Measurements from ENCODE around the gene SPATA25.

The SPATA25 gene

DNA sequence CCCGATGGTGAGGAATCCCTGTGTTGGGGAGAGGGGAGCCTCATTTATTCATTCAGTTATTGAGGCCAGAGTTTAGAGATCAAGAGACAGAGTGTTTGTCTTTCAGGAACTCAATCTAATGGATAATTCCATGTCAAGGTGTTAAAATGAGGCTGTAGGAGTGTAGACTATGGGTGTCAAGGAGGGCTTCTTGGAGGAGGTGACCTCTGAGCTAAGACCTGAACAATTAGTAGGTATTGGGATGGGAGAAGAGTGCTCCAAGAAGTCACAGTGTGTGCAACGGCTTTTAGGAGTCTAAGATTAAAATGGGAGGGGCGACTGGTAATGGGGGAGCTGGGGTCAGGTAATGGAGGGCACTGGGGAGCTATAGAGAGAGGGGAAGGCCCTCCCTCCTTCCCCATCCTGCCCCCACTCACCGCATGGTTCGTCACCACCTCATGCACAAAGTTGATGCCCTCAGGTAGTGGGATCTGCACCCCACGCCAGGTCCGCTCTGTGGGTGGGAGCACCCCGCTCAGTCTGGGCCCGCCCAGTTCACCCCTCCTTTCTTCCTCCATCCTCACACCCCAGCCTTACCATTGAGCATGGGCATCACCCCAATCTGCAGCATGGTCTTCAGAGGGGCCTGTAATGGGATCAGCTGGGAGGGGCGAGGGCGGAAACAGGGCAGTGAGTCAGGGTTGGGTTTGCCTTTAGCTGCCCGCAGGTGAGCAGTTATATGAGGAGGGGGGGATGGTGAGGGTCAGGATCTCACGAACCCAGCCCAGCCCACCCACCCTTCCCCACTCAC, 11.8 kb upstream of the SPATA25 start:
- TF ChIP-seq, protein P1, sequence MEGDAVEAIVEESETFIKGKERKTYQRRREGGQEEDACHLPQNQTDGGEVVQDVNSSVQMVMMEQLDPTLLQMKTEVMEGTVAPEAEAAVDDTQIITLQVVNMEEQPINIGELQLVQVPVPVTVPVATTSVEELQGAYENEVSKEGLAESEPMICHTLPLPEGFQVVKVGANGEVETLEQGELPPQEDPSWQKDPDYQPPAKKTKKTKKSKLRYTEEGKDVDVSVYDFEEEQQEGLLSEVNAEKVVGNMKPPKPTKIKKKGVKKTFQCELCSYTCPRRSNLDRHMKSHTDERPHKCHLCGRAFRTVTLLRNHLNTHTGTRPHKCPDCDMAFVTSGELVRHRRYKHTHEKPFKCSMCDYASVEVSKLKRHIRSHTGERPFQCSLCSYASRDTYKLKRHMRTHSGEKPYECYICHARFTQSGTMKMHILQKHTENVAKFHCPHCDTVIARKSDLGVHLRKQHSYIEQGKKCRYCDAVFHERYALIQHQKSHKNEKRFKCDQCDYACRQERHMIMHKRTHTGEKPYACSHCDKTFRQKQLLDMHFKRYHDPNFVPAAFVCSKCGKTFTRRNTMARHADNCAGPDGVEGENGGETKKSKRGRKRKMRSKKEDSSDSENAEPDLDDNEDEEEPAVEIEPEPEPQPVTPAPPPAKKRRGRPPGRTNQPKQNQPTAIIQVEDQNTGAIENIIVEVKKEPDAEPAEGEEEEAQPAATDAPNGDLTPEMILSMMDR (IDR thresholded peaks at IDR 0.05) = no peak

DNA sequence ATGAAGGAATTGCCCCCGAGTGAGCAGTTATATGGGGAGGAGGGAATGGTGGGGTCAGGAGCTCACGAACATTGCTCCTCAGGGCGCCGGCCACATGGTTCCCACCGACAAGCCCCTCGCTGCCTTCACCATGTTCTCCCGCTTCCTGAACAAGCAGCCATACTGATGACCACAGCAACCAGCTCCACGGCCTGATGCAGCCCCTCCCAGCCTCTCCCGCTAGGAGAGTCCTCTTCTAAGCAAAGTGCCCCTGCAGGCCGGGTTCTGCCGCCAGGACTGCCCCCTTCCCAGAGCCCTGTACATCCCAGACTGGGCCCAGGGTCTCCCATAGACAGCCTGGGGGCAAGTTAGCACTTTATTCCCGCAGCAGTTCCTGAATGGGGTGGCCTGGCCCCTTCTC, 10.9 kb upstream of the SPATA25 start:
- TF ChIP-seq, protein P1 (IDR thresholded peaks at IDR 0.05) = no peak

DNA sequence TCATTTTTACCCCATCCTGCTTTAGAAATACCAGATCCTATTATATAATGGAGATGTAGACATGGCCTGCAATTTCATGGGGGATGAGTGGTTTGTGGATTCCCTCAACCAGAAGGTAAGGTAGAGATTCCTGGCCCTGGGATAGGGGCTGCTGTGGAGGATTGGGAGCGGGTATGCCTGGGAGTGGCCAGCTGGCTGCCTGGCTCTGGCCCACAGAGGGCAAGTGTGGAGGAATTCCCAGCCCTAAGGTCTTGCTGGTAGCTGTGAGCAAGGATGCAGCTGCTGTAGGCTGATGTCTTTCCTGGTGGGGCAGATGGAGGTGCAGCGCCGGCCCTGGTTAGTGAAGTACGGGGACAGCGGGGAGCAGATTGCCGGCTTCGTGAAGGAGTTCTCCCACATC, 10.3 kb upstream of the SPATA25 start:
- TF ChIP-seq, protein P1 (IDR thresholded peaks at IDR 0.05) = no peak

DNA sequence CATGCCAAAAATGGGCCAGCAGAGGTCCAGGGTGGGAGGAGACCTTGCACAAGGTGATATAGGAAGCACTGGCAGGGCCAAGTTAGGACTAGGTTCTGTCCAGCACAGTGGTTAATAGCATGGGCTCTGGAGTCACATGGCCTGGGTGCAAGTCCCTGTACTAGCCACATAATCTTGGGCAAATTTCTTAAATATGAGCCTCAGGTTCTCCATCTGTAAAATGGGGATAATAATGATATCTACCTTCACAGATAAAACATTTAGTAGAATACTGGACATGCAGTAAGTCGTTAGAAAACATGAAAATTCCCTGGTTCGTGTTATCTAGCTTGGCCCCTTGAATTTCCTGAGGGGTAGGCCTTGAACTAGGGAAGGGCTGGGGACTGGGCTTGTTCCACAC, 9.9 kb upstream of the SPATA25 start:
- TF ChIP-seq, protein P1 (IDR thresholded peaks at IDR 0.05) = no peak

DNA sequence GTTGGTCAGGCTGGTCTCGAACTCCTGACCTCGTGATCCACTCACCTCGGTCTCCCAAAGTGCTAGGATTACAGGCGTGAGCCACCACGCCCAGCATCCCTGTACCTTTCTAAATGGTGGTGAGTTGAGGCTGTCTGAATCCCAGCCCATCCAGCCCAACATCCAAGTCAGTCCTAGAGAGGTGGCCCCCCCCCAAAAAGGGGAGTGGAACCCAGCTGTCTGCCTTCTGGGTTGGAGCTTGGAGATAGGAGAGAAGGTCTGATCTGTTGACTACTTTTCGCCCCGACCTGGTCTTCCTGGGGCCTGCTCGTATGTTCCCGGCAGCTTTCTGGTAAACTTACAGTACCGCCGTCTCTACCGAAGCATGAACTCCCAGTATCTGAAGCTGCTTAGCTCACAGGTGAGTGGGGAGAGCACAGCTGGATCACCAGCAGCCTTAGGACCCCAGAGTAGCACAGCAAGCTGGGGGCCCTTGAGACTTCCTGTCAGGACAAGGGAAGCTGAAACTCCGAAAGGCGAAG, 9.3 kb upstream of the SPATA25 start:
- TF ChIP-seq, protein P1 (IDR thresholded peaks at IDR 0.05) = no peak

DNA sequence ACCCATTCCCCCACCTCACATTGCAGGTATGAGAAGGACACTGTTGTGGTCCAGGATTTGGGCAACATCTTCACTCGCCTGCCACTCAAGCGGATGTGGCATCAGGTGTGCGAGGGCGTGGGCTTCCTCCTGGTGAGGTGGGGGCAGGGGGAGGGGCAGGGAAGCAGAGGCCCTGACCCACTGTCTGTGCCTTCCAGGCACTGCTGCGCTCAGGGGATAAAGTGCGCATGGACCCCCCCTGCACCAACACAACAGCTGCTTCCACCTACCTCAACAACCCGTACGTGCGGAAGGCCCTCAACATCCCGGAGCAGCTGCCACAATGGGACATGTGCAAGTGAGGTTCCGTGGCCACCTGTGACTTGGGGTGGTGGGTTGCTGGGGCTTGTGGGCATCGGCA, 7.4 kb upstream of the SPATA25 start:
- TF ChIP-seq, protein P1 (IDR thresholded peaks at IDR 0.05) = no peak

DNA sequence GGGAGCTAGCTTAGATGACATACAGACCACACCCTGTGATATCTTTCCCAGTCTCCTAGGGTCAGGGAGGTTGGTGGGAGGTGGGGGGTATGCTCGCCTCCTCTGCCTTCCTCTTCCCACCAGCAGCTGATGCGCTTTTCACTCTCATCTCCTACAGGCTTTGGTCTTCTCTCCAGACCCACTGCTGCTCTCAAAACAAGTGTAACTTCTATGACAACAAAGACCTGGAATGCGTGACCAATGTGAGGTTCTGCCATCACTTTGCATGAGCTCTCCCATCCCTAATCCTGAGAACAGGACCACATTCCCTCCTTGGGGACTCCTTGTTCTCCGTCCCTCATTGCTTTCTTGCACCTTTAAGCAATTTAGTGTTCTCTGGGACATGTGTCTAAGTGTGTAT, 6.4 kb upstream of the SPATA25 start:
- TF ChIP-seq, protein P1 (IDR thresholded peaks at IDR 0.05) = no peak
